ENCODE results near the gene WNT3. TPM values are rescaled to one million over a fixed set of nuclear protein-coding genes. Genes with fewer than 3 reads are reported as not detected.

WNT3 gene
- total RNA-seq, 4 donors from 2014 or later, result 0.27 to 0.48 TPM; not detected in 2

- no peak for DNase-seq
- in situ Hi-C loops (cut with MboI; ENCODE audit: low pct_ligation_motif_present in 1 of 4, low pct_unique_long_range_greater_than_20kb in 1 of 4, low sequenced_read_pairs in 3 of 4), result no loop called here
- H3K4me1 ChIP-seq, result peaks cover 0 to 4% (median 0%) of the 10 kb centered on the region in 4 donors
- H3K36me3 ChIP-seq, result no peaks in the 10 kb centered on the region
- intact Hi-C loops (cut with DNase I; ENCODE audit: low total_unique reads), result loop anchor here (10.0 kb wide), 1 partner anchor 295 kb away; no protein-coding TSS in a partner anchor
- no peak overlapping the region for H3K27ac ChIP-seq
- H3K4me3 ChIP-seq, result no peak overlapping the region
- H3K27me3 ChIP-seq, result no peaks in the 10 kb centered on the region
- no peaks in the 10 kb centered on the region for H3K9me3 ChIP-seq
- TF ChIP-seq EP300 (IDR thresholded peaks at IDR 0.05; ENCODE audit: low read depth), result no peak
- TF ChIP-seq, protein P1, sequence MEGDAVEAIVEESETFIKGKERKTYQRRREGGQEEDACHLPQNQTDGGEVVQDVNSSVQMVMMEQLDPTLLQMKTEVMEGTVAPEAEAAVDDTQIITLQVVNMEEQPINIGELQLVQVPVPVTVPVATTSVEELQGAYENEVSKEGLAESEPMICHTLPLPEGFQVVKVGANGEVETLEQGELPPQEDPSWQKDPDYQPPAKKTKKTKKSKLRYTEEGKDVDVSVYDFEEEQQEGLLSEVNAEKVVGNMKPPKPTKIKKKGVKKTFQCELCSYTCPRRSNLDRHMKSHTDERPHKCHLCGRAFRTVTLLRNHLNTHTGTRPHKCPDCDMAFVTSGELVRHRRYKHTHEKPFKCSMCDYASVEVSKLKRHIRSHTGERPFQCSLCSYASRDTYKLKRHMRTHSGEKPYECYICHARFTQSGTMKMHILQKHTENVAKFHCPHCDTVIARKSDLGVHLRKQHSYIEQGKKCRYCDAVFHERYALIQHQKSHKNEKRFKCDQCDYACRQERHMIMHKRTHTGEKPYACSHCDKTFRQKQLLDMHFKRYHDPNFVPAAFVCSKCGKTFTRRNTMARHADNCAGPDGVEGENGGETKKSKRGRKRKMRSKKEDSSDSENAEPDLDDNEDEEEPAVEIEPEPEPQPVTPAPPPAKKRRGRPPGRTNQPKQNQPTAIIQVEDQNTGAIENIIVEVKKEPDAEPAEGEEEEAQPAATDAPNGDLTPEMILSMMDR (IDR thresholded peaks at IDR 0.05), result no peak
- 95% methylated on average over 5 of the region's 5 CpGs; no CpG with 5 or more reads in 1 of the 2 donors for WGBS, 2 donors (ENCODE audit: low coverage in 1 of 2)
Observed at GRCh38 chr17:46780003-46780373, 38.5 kb downstream of the WNT3 start.

- DNase-seq, result no peak
- Histone ChIP-seq H3K27ac (no peak overlapping the region), H3K4me1 (peaks cover 0 to 4% (median 0%) of the 10 kb centered on the region in 4 donors), H3K27me3 (peaks cover 7% of the 10 kb centered on the region), H3K36me3 (no peaks in the 10 kb centered on the region), H3K9me3 (no peaks in the 10 kb centered on the region), H3K4me3 (no peak overlapping the region)
- TF ChIP-seq EP300 (IDR thresholded peaks at IDR 0.05; ENCODE audit: low read depth) (no peak), POLR2AphosphoS5 (IDR thresholded peaks at IDR 0.05) (no peak), POLR2A (IDR thresholded peaks at IDR 0.05) (no peak)
- TF ChIP-seq, protein P1 (IDR thresholded peaks at IDR 0.05), result no peak
- intact Hi-C loops (cut with DNase I; ENCODE audit: low total_unique reads), result no loop called here
- 73 to 75% methylated on average over 4 to 23 of the region's 23 CpGs for WGBS, 2 donors (ENCODE audit: low coverage in 1 of 2)
- in situ Hi-C loops (cut with MboI; ENCODE audit: low pct_ligation_motif_present in 1 of 4, low pct_unique_long_range_greater_than_20kb in 1 of 4, low sequenced_read_pairs in 3 of 4), result no loop called here
Observed at GRCh38 chr17:46777943-46778915, 40.3 kb downstream of the WNT3 start.

- no peak overlapping the region for H3K4me3 ChIP-seq
- H3K27me3 ChIP-seq, result peaks cover 18% of the 10 kb centered on the region
- intact Hi-C loops (cut with DNase I; ENCODE audit: low total_unique reads), result no loop called here
- in situ Hi-C loops (cut with MboI; ENCODE audit: low pct_ligation_motif_present in 1 of 4, low pct_unique_long_range_greater_than_20kb in 1 of 4, low sequenced_read_pairs in 3 of 4), result no loop called here
- H3K9me3 ChIP-seq, result no peaks in the 10 kb centered on the region
- 79% methylated on average over 12 of the region's 12 CpGs; no CpG with 5 or more reads in 1 of the 2 donors for WGBS, 2 donors (ENCODE audit: low coverage in 1 of 2)
- peaks cover 0 to 7% (median 5%) of the 10 kb centered on the region in 4 donors for H3K4me1 ChIP-seq
- no peaks in the 10 kb centered on the region for H3K36me3 ChIP-seq
- H3K27ac ChIP-seq, result no peak overlapping the region
- no peak for DNase-seq
- TF ChIP-seq EP300 (IDR thresholded peaks at IDR 0.05; ENCODE audit: low read depth) (no peak), POLR2AphosphoS5 (IDR thresholded peaks at IDR 0.05) (no peak), POLR2A (IDR thresholded peaks at IDR 0.05) (no peak)
- TF ChIP-seq, protein P1 (IDR thresholded peaks at IDR 0.05), result no peak
Observed at GRCh38 chr17:46776298-46777005, 42.0 kb downstream of the WNT3 start.

- H3K9me3 ChIP-seq, result no peaks in the 10 kb centered on the region
- no peak for DNase-seq
Observed at GRCh38 chr17:46774108-46774737, 44.3 kb downstream of the WNT3 start.

More at GRCh38 chr17:46774108-46774737, 44.3 kb downstream of the WNT3 start:
- TF ChIP-seq, protein P1 (IDR thresholded peaks at IDR 0.05), result no peak
- TF ChIP-seq EP300 (IDR thresholded peaks at IDR 0.05; ENCODE audit: low read depth) (no peak), POLR2AphosphoS5 (IDR thresholded peaks at IDR 0.05) (no peak), POLR2A (IDR thresholded peaks at IDR 0.05) (no peak)
- peaks cover 8 to 19% (median 15%) of the 10 kb centered on the region in 4 donors for H3K4me1 ChIP-seq
- H3K4me3 ChIP-seq, result no peak overlapping the region
- in situ Hi-C loops (cut with MboI; ENCODE audit: low pct_ligation_motif_present in 1 of 4, low pct_unique_long_range_greater_than_20kb in 1 of 4, low sequenced_read_pairs in 3 of 4), result no loop called here
- H3K36me3 ChIP-seq, result no peaks in the 10 kb centered on the region
- WGBS, 2 donors (ENCODE audit: low coverage in 1 of 2), result 82 to 94% methylated on average over 5 to 10 of the region's 10 CpGs
- no peak overlapping the region for H3K27ac ChIP-seq
- intact Hi-C loops (cut with DNase I; ENCODE audit: low total_unique reads), result no loop called here
- H3K27me3 ChIP-seq, result peaks cover 37% of the 10 kb centered on the region

All from transverse colon (tissue), 4 donors.